ENCODE data around the gene MAPK8IP1. TPM values are rescaled to one million over a fixed set of nuclear protein-coding genes. Genes with fewer than 3 reads are reported as not detected.
"Not testable (repeated sequence)": the region's sequence is repeated elsewhere in the genome, so short reads cannot be mapped to it uniquely, and the experiment has no call there.

The MAPK8IP1 gene
- total RNA-seq, 1 donor from 2014 or later: 7.5 TPM

DNA sequence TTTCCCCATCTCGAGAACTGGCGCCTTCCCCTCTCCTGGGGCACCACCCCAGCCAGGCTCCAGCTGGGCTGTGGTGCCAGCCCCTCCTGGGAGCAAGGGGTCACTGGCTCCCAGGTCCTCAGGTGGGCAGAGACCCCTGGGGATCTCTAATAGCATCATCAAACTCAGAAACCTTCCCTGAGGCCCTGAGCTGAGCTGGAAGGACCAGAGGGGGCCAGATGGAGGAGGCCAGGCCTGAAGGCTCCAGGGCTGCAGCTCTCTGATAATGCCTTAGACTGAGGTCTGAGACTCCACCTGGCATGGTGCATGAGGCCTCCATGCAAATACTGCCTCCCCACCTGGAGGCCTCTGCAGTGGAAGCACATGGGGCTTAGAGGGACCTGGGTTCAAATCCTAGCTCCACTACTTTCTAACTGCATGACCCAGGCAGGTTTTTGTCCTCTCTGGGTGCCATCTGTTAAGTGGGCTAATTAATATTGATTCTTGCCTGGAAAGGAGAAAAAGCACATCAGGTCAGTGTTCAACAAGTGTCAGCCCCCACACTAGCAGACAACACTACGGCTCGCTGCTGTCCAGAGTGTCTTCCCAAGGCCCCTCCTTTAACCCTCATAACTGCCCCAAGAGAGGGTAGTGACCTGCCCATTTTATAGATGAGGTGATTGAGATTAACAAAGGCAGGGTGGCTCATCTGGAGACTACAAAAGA is 1.5 kb downstream of the MAPK8IP1 start:
- DNase-seq (ENCODE audit: low spot score): no peak
- intact Hi-C loops (cut with DNase I): no loop called here

DNA sequence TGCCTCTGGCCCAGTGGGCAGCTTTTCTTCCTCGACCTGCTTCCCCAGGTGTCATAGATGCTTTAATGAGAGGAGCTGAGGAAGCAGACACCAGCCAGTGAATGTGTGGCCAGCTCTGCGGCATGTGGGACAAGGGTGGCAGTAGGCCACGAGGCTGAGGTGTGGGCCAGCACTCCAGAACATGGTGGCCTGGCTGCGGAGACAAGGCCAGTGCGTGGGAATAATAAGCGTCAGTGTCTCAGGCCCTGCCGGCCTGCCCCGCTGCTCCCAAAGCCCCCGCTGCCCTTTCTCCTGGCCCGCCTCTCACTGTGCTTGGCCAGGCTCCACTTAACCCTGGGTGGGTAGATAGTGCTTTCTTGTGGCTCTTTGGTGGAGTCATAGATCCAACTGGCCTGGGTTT is 2.1 kb downstream of the MAPK8IP1 start:
- no peak for DNase-seq (ENCODE audit: low spot score)
- intact Hi-C loops (cut with DNase I): no loop called here

DNA sequence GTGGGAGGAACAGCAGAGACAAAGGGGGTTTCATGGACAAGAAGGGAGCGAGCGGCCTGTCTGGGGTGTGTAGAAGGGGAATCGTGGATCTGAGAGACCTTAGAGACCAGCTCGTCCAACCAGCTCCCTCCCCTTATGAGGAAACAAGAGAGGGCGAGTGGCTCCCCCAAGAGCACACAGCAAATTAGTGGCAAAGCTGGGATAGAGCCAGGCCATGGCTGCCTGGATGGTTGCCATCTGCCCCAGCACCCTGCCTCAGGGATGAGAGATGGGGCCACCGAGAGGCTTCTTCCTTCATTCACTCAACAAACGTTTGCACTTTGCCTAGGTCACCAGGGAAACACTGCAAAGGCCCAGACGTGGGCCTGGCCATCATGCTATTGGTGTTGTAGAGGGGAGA is 4.1 kb downstream of the MAPK8IP1 start:
- intact Hi-C loops (cut with DNase I): no loop called here
- DNase-seq (ENCODE audit: low spot score): no peak

DNA sequence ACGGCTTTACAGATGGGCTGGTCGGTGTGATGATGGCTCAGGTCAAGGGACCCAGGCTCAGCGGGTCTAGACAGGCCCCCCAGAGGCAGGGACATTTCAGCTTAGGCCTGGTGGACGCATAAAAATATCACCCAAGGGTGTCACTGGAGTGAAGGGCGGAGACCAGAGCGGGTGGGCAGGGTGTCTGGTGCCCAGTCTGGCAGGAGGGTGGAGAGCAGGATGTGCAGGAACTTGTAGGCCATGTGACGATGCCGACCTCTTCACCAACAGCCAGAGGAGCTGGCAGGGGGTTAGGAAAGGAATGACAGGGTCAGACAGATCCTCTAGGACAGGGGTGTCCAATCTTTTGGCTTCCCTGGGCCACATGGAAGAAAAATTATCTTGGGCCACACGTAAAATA is 4.5 kb downstream of the MAPK8IP1 start:
- intact Hi-C loops (cut with DNase I): no loop called here
- DNase-seq (ENCODE audit: low spot score): no peak

DNA sequence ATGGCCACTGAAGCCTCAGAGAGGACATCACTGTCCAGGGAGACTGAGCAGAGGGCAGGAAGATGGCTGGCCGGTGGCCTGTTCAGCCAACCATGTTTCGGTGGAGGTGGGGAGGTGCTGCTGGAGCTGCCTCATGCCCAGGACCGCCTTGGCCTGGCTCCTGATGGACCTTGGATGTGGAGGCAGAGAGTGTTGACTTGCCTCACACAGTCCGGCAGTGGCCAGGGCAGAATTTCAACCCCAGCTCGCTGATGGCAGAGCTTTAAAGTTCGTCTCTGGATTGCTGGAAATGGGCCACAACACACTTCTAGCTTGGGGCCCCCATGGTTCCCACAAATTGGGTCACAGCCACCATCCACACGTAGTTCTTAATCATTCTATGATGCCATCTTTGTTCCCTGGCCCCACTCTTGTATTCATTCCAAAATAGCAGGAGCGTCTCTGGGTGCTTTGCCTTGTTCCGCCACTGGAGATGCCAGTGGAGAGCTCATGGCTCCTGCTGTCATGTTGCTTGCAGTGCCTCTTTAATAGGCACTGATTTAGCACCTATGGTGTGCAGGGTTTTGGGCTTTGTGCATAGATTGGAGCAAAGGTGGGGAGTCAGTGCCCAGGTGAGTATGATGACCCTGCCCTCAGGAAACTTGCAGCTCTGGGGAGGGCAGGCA is 5.6 kb downstream of the MAPK8IP1 start:
- no peak for DNase-seq (ENCODE audit: low spot score)
- intact Hi-C loops (cut with DNase I): no loop called here

DNA sequence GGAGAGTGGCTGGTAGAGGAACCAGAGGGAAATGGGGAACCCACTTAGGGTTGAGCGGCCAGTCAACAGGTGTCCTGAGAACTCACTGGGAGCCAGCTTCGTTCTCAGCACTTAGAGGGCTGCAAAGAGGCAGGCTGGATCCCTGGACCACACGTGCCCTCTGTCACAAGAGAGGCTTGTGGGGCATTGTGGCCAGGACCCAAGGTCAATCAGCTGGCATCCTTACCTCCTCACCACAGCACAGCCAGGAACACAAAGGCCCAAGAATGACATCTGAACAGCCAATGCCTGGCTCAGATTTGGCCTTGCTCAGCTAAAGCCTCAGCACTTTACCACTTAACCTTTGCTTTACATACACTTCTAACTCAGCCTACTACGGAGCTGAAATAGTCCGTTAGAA is 7.4 kb downstream of the MAPK8IP1 start:
- no peak for DNase-seq (ENCODE audit: low spot score)
- intact Hi-C loops (cut with DNase I): no loop called here

DNA sequence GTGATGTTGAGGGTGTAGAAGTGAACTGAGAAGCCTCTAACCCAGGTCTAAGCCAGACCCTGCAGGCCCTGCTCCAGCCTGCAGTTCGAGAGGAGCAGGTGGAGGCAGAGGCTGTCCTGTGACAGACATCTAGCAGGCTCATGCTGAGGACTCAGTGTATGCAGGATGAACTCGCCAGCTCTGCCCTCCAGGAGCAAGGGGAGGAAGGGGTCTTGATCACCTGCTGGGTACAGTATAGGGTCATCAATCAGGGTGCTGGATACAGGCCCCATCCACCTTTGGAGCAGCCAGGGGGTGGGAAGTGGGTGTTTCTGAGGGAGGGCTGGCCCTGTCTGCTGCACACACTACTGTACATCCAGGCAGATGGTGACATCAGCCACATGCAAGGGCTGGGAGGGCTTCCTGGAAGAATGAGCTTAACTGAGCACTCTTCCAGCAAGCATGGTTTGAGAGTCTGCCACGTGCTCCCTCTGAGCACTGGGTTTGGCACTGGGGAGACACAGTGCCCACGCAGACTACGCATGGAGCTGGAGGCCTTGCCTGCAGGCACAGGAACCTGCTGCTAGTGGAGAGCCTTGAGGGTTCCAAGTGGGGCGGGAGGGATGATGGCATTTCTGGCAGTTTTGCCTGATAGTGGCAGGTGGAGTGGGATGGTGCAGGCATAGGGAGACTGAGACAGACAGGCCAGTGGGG is 9.2 kb downstream of the MAPK8IP1 start:
- DNase-seq (ENCODE audit: low spot score): no peak
- intact Hi-C loops (cut with DNase I): no loop called here

DNA sequence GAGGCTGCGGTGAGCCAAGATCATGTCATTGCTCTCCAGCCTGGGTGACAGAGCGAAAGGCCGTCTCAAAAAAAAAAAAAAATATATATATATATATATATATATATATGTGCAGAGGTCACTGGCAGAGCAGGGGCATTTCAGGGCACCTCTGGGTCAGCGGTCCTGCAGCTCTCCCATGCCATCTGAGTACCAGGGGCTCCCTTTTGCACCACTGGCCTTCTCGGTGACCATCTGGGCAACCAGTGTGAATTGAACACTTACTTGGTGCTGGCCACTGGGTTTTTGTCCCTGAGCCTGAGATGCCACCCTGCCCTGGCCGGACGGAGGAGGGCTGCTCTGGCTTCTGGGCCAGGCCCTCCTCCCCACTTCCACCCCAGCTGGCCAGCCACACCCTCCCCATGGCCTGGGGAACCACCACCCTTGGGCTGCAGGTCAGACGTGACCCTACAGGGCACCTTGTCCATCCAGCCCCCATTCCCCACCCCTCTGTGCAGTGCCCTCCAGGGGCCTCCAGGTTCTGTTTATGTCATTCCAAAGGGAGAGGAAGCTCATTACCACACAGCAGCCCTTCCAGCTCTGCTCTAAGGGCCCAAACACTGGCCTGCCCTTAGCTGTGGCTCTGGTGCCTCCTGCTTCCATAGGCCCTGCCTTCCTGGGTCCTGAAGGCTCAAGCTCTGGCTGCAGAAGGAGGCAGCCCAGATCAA is 10.3 kb downstream of the MAPK8IP1 start:
- intact Hi-C loops (cut with DNase I): no loop called here
- DNase-seq (ENCODE audit: low spot score): no peak

DNA sequence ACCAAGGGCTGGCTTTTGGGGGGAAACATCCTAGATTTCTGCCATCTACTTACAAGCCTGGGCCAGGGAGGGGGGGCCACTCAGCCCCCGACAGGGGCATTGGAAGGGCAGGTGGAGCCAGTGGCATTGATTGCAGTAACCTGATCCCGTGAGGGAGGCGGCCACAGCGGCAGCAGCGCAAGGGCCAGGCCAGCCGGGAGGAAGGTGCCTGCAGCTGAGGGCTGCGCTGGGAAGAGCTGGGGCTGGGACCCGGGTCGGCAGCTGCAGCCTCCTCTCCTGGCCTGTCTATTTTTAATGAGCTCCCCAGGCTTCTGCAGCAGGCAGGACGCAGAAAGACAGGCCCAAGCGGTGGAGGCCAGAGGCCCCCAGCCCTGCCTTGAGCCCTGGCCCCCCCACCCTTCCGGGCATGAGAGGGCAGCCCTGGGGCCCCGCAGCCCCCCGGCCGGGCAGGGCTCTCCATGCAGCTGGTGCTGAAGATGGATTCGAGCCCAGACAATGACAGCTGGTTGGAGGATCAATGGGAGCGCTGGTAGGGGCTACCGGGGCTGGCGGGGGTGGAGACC is 11.1 kb downstream of the MAPK8IP1 start:
- no peak for DNase-seq (ENCODE audit: low spot score)
- intact Hi-C loops (cut with DNase I): no loop called here

DNA sequence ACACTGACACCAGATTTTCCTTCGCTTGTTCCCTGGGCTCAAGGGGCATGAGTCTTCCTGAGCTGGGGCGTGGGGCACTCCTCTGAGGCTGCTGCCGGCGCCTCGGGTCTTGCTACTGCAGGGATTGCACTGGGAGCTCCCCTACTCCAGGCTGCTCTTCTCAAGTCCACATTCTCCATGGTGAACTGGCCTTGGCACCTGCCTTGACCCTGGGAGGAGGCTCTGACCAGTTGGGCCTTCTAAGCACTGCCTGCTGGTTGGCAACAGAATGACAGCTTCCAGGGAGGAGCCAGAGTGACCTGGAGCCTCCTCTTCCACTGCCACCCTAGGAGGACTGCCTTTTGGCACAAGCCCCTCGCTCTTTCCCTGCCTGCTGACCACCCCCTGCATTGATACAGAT is 12.1 kb downstream of the MAPK8IP1 start:
- DNase-seq (ENCODE audit: low spot score): no peak
- intact Hi-C loops (cut with DNase I): no loop called here

DNA sequence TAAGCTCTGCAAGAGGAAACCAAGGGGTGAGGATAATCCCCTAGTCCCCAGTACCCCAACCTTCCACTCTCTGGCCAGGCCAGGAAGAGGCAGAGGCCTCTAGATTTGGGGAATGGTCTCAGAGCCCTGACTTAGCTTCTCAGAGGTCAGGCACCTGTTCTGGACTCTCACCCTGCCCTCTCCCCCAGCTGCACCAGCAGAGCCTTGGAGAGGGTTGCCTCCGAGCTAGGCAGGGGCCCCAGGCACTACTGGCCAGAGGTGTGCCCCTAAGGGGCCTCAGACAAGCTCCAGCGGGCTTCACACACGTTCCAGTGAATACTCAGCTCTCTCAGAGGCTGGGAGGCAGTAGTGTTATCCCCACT is 13.6 kb downstream of the MAPK8IP1 start:
- DNase-seq (ENCODE audit: low spot score): no peak
- intact Hi-C loops (cut with DNase I): no loop called here

DNA sequence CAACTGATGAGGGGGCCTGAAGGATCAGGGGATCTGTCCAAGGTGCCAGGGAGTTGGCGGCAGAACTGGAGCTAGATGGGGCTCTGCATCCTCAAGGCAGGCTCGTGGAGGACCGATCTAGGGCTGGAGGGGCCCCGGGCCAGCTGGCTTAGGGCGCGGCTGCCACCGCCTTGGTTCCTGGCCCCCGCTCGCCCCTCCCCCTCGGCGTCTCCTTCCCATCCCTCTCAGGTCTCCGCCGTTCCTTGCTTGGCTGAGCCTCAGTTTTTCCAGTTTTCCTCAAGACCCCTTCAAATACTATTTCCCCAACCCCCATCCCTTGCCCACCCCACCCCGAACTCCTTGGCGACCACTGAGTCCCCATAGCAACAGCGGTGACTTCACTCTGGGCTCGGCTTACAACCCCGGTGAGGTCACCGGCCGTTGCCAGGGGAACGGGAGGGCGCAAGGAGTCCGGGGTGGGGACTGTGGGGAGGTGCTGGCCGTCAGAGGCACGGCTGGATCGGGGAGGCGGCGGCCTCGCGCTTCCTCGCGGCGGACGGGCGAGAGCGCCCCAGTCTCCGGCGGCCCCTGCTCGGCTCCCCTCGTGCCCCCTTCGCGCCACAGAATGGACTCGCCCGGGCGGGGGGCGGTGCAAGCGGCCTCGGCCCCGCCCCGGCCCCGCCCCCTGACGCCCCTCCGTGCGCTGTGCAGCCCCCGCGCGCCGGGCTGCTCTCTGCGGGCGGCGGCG is 14.2 kb downstream of the MAPK8IP1 start:
- intact Hi-C loops (cut with DNase I): no loop called here
- peak; percentile 82 for DNase-seq (ENCODE audit: low spot score)

DNA sequence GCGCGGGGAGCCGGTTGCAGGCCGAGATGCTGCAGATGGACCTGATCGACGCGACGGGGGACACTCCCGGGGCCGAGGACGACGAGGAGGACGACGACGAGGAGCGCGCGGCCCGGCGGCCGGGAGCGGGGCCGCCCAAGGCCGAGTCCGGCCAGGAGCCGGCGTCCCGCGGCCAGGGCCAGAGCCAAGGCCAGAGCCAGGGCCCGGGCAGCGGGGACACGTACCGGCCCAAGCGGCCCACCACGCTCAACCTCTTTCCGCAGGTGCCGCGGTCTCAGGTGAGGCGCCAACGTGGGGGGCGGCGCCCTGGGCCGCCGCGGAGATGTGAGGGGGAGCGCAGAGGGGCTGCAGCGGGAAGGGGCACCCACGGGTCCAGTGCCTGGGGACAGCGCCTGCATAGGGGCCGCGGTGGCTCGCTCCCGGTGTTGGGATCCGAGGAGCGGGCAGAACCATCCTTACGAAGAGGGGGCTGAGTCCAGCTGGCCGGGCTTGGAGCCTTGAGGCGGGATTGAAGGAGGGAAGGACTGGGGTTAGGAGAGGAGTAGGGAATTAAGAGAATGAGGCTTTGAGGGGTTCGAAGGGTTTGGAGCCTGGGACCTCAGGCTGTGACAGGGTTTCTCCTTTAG is 14.8 kb downstream of the MAPK8IP1 start:
- DNase-seq (ENCODE audit: low spot score); intact Hi-C loops (cut with DNase I): not testable (repeated sequence)

DNA sequence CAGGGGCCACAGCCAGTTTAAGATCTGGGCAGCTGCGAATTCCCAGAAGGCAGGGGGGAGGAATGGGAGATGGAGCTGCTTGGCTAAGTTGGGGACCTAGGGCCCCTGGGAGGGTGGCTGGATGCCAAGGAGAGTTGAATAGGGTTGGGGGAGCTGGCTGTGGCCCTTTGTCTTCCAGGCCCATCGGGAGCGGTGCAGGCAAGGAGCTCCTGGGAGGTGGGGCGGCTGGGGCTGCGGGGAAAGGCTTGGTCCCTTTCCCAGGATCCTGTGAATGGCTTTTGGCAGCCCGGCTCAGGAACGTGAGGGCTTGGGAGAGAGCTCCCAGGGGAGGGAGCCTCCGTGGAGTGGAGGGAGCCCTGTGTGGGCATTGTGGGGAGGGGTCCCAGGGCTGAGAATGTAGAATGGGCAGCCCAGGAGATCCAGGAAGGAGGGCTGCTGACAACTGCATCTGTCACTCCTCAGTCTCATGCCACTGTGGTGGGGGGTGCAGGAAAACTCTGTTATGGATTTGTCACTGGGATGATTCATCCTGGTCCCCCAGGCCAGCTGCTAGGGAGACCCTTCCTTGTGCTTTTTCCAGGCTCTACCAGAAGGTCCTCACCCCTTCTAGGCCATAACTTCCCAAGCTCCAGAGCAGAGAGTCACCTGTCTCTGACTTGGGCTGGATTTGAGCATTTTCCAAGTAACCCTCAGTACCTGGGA is 15.6 kb downstream of the MAPK8IP1 start:
- intact Hi-C loops (cut with DNase I): no loop called here
- DNase-seq (ENCODE audit: low spot score): no peak

DNA sequence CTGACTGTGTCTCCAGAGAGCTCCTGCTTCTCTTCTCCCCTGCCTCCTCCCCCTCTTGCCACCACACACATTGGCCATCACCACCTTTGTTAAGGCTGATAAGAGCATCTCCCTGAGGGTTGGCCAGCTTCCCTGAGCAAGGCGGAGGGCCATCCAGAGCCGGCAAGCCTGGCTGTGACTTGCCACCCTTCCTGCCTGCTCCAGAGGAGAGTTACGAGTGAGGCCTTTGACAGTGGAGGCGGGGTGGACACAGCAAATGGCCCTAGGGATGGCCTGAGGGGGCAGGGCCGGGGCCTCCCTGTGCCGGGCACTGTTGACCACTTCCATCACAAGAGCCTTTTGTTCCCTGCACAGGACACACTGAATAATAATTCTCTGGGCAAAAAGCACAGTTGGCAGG is 16.2 kb downstream of the MAPK8IP1 start:
- no peak for DNase-seq (ENCODE audit: low spot score)
- intact Hi-C loops (cut with DNase I): no loop called here

DNA sequence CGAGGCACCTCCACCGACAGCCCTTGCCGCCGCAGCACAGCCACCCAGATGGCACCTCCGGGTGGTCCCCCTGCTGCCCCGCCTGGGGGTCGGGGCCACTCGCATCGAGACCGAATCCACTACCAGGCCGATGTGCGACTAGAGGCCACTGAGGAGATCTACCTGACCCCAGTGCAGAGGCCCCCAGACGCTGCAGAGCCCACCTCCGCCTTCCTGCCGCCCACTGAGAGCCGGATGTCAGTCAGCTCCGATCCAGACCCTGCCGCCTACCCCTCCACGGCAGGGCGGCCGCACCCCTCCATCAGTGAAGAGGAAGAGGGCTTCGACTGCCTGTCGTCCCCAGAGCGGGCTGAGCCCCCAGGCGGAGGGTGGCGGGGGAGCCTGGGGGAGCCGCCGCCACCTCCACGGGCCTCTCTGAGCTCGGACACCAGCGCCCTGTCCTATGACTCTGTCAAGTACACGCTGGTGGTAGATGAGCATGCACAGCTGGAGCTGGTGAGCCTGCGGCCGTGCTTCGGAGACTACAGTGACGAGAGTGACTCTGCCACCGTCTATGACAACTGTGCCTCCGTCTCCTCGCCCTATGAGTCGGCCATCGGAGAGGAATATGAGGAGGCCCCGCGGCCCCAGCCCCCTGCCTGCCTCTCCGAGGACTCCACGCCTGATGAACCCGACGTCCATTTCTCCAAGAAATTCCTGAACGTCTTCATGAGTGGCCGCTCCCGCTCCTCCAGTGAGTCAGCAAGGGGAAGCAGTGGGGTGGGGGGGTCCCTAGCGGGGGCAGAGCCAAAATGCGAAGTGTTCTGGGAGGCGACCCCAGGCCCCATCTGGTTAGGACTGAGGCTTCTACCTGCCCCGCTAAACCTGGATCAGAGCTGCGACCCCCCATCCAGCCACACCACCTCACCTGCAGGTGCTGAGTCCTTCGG is 17.3 kb downstream of the MAPK8IP1 start:
- intact Hi-C loops (cut with DNase I): no loop called here
- DNase-seq (ENCODE audit: low spot score): no peak

DNA sequence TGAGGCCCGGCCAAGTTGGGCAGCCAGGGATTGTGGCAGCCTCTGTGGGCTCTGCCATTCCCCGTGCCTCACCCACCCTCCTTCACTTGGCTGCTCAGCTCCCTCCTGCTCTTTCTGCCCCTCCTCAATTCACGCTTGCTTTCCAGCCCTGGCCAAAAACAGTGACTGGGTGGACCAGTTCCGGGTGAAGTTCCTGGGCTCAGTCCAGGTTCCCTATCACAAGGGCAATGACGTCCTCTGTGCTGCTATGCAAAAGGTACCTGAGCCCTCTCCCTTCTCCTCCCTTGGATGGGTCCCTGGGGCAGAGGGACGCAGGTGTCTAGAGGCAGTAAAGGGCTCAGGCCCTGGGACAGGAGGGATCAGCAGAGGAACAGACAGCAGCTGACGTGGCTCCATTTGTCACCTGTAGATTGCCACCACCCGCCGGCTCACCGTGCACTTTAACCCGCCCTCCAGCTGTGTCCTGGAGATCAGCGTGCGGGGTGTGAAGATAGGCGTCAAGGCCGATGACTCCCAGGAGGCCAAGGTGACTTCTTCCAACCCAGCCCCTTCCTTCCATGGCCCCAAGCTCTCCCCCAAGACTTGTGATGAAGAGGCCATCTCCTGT is 19.0 kb downstream of the MAPK8IP1 start:
- no peak for DNase-seq (ENCODE audit: low spot score)
- intact Hi-C loops (cut with DNase I): no loop called here
